PC-3 (cell line): ENCODE measurements around the gene C2CD3. TPM values are rescaled to one million over a fixed set of nuclear protein-coding genes. Genes with fewer than 3 reads are reported as not detected.

Source experiments
- ATAC-seq: fragments of 200-7000 bp; cut with Tn5 transposase; 2 replicates; pipeline ENCODE4 v1.9.1; 2020; ENCODE audit warnings: mild to moderate bottlenecking, moderate library complexity
- BruUV-seq: library from RNA; stranded (reverse); fragments of 400-500 nt; replicated peaks from 2 replicates; lab custom pipeline; 2021; lab: Mats Ljungman, UMichigan
- CTCF ChIA-PET: fragments of 300-600 bp; sonication (Branson Sonifier 250); formaldehyde crosslinking; loops from one replicate; lab custom pipeline; 2022; ENCODE audit warnings: antibody characterized with exemption; lab: Charles Lee
- POLR2A ChIA-PET: fragments of 300-600 bp; sonication (Branson Sonifier 250); formaldehyde crosslinking; loops from one replicate; lab custom pipeline; 2022; ENCODE audit warnings: antibody characterized with exemption; ENCODE audit not compliant: unreplicated experiment; lab: Charles Lee
- DNase-seq: peaks from one replicate; pipeline ENCODE4 v3.0.0-alpha.2; 2015
- H2AFZ ChIP-seq: fragments of 300-600 bp; sonication (generic); 2 replicates; pipeline ENCODE4 v1.6.0; 2016; ENCODE audit warnings: antibody characterized with exemption, low read length
- H3F3A ChIP-seq: fragments of 300-600 bp; sonication (generic); one replicate; pipeline ENCODE4 v1.6.0; 2017; ENCODE audit warnings: antibody characterized with exemption, low read length, control low read depth, mild to moderate bottlenecking; ENCODE audit not compliant: unreplicated experiment
- H3K27ac ChIP-seq: fragments of 300-600 bp; sonication (generic); 2 replicates; pipeline ENCODE4 v1.5.1; 2016; ENCODE audit warnings: mild to moderate bottlenecking, low read length
- H3K27me3 ChIP-seq: fragments of 300-600 bp; sonication (generic); 2 replicates; pipeline ENCODE4 v1.6.1; 2016; ENCODE audit warnings: low read length, mixed read lengths
- H3K36me3 ChIP-seq: fragments of 300-600 bp; sonication (generic); 2 replicates; pipeline ENCODE4 v1.6.1; 2016; ENCODE audit warnings: low read depth, mixed run types, low read length, mixed read lengths
- H3K4me1 ChIP-seq: fragments of 300-600 bp; sonication (generic); 2 replicates; pipeline ENCODE4 v1.5.1; 2016; ENCODE audit warnings: low read length; ENCODE audit not compliant: insufficient read depth
- H3K4me2 ChIP-seq: fragments of 300-600 bp; sonication (generic); 2 replicates; pipeline ENCODE4 v1.6.0; 2016; ENCODE audit warnings: low read length
- H3K4me3 ChIP-seq: fragments of 300-600 bp; sonication (generic); 2 replicates; pipeline ENCODE4 v1.5.1; 2016; ENCODE audit warnings: mild to moderate bottlenecking, low read length, mixed read lengths
- H3K79me2 ChIP-seq: fragments of 300-600 bp; sonication (generic); 2 replicates; pipeline ENCODE4 v1.6.1; 2017; ENCODE audit warnings: low read length, mixed read lengths
- H3K9ac ChIP-seq: fragments of 300-600 bp; sonication (generic); 2 replicates; pipeline ENCODE4 v1.6.0; 2016; ENCODE audit warnings: mild to moderate bottlenecking, low read length
- H3K9me2 ChIP-seq: fragments of 300-600 bp; sonication (generic); replicated peaks from 2 replicates; pipeline ENCODE4 v1.6.1; 2016; ENCODE audit warnings: mixed run types, low read length, mixed read lengths
- H3K9me3 ChIP-seq: fragments of 300-600 bp; sonication (generic); 2 replicates; pipeline ENCODE4 v1.6.1; 2016; ENCODE audit warnings: low read length, mixed read lengths
- H4K20me1 ChIP-seq: fragments of 300-600 bp; sonication (generic); 2 replicates; pipeline ENCODE4 v1.6.1; 2016; ENCODE audit warnings: low read length, mixed read lengths
- CTCF ChIP-seq: fragments of 300-600 bp; sonication (generic); conservative IDR thresholded peaks from 2 replicates; pipeline ENCODE4 v1.5.1; 2017; ENCODE audit warnings: antibody characterized with exemption, low read depth, mild to moderate bottlenecking, low read length
- EZH2 ChIP-seq: fragments of 300-600 bp; sonication (generic); IDR thresholded peaks from one replicate; pipeline ENCODE4 v1.6.1; 2017; ENCODE audit warnings: antibody characterized with exemption, mild to moderate bottlenecking, low read length; ENCODE audit not compliant: unreplicated experiment
- EZH2phosphoT487 ChIP-seq: fragments of 300-600 bp; sonication (generic); IDR thresholded peaks from 2 replicates; pipeline ENCODE4 v1.6.1; 2018; ENCODE audit warnings: mild to moderate bottlenecking, antibody characterized with exemption, low read length, borderline replicate concordance
- intact Hi-C: fragments of 100-400 bp; cut with micrococcal nuclease; formaldehyde crosslinking; loops from 2 replicates; pipeline ENCODE4 v1.9.0; 2023
- total RNA-seq: library from RNA; depleted of rRNA; stranded (reverse); fragments of >200 nt; gene quantifications from 2 replicates; pipeline ENCODE4 v1.2.3, GENCODE V29; 2014

The C2CD3 gene
- total RNA-seq, 1 experiment from 2014 or later, result 27.3 TPM

GRCh38 chr11:74169738-74170458 is 904 bp downstream of the C2CD3 start:
- Histone ChIP-seq H3K4me3 (peak overlapping the region; percentile 87), H3K27me3 (no peaks in the 10 kb centered on the region), H4K20me1 (0 out of 2 replicates have a peak, but pooled peaks cover 8% of the 10 kb centered on the region), H3K9me3 (no peaks in the 10 kb centered on the region), H2AFZ (peak overlapping the region; percentile 89), H3K79me2 (peaks cover 68% of the 10 kb centered on the region), H3K27ac (peak overlapping the region; percentile 68), H3K36me3 (peaks cover 22% of the 10 kb centered on the region), H3K9ac (peak overlapping the region; percentile 78), H3F3A (no peaks in the 10 kb centered on the region), H3K4me1 (peaks cover 38% of the 10 kb centered on the region), H3K9me2 (no peaks in the 10 kb centered on the region), H3K4me2 (peak overlapping the region; percentile 92)
- no peak for DNase-seq
- intact Hi-C loops, result loop anchor here (2.0 to 10.0 kb wide), 3 partner anchors 15 to 185 kb away; partner anchors contain the start of gene UCP2
- POLR2A ChIA-PET, result interaction anchor here (0.5 to 0.7 kb wide), 2 partner anchors 16 to 51 kb away, joined by 3 to 15 read pairs; no protein-coding TSS in a partner anchor
- no peak for TF ChIP-seq CTCF
- TF ChIP-seq EZH2phosphoT487, result no peak
- TF ChIP-seq EZH2, result no peak
- ATAC-seq, result no peak
- CTCF ChIA-PET, result interaction anchor here (0.6 to 1.5 kb wide), 3 partner anchors 113 to 224 kb away, joined by 4 to 16 read pairs (median 5); partner anchors contain the start of gene UCP2
- no TSS peak for BruUV-seq

GRCh38 chr11:74168838-74169237 is 2.0 kb downstream of the C2CD3 start:
- Histone ChIP-seq H3K79me2 (peaks cover 58% of the 10 kb centered on the region), H3K4me1 (peaks cover 32% of the 10 kb centered on the region), H3K36me3 (peaks cover 26% of the 10 kb centered on the region), H3K9me3 (no peaks in the 10 kb centered on the region), H3K27me3 (no peaks in the 10 kb centered on the region), H2AFZ (no peak overlapping the region), H3K9ac (peak overlapping the region; percentile 78; the same call in 1 of the 2 replicates), H3K9me2 (no peaks in the 10 kb centered on the region), H4K20me1 (0 out of 2 replicates have a peak, but pooled peaks cover 2% of the 10 kb centered on the region), H3K27ac (no peak overlapping the region), H3F3A (no peaks in the 10 kb centered on the region), H3K4me3 (peak overlapping the region; percentile 87), H3K4me2 (peak overlapping the region; percentile 92)
- DNase-seq (no peak), ATAC-seq (no peak)
- ChIA-PET POLR2A (no interaction called here), CTCF (no interaction called here)
- TF ChIP-seq EZH2phosphoT487 (no peak), EZH2 (no peak), CTCF (no peak)
- intact Hi-C loops, result no loop called here
- BruUV-seq, result no TSS peak
